IMR-90 (cell line): ENCODE results near the gene VPS35L. TPM values are rescaled to one million over a fixed set of nuclear protein-coding genes. Genes with fewer than 3 reads are reported as not detected.

Experiments
- ATAC-seq: fragments of 200-7000 bp; cut with Tn5 transposase; 2 replicates; pipeline ENCODE4 v1.9.1; 2020; ENCODE audit warnings: low read depth, mild to moderate bottlenecking, moderate library complexity
- BruUV-seq: library from RNA; stranded (reverse); fragments of 400-500 nt; replicated peaks from 2 replicates; lab custom pipeline; 2021; lab: Mats Ljungman, UMichigan
- CTCF ChIA-PET: fragments of 300-600 bp; formaldehyde crosslinking; extraction: SDS; loops from one replicate; lab custom pipeline; 2021; ENCODE audit warnings: antibody characterized with exemption; lab: Yijun Ruan, JAX
- POLR2A ChIA-PET: fragments of 300-600 bp; sonication (Branson Sonifier 250); formaldehyde crosslinking; loops from one replicate; lab custom pipeline; 2022; ENCODE audit warnings: antibody characterized with exemption; ENCODE audit not compliant: unreplicated experiment; lab: Charles Lee
- DNase-seq: peaks from one replicate; pipeline ENCODE4 v3.0.0; 2013
- H2AFZ ChIP-seq: replicated peaks from 2 replicates; pipeline ENCODE3; 2013; ENCODE audit warnings: low read length, mild to moderate bottlenecking; ENCODE audit not compliant: poor library complexity
- H2AK5ac ChIP-seq: 2 replicates; pipeline ENCODE4 v1.6.1; 2013; ENCODE audit warnings: low read depth, low read length, inconsistent platforms
- H2AK9ac ChIP-seq: replicated peaks from 2 replicates; pipeline ENCODE3; 2013; ENCODE audit warnings: mild to moderate bottlenecking, low read depth, low read length, moderate library complexity; ENCODE audit not compliant: poor library complexity
- H2BK120ac ChIP-seq: 2 replicates; pipeline ENCODE4 v1.6.1; 2013; ENCODE audit warnings: low read depth, low read length, inconsistent platforms
- H2BK15ac ChIP-seq: 3 replicates; pipeline ENCODE4 v1.6.1; 2013; ENCODE audit warnings: low read depth, low read length, inconsistent platforms
- H2BK20ac ChIP-seq: 2 replicates; pipeline ENCODE4 v1.6.1; 2013; ENCODE audit warnings: low read depth, mild to moderate bottlenecking, inconsistent platforms, low read length, moderate library complexity
- H2BK5ac ChIP-seq: 2 replicates; pipeline ENCODE4 v1.6.1; 2013; ENCODE audit warnings: mild to moderate bottlenecking, low read depth, low read length, inconsistent platforms; ENCODE audit not compliant: poor library complexity, severe bottlenecking
- H3K14ac ChIP-seq: replicated peaks from 2 replicates; pipeline ENCODE4 v1.6.1; 2013; ENCODE audit warnings: low read depth, low read length, inconsistent platforms
- H3K18ac ChIP-seq: 2 replicates; pipeline ENCODE4 v1.6.1; 2013; ENCODE audit warnings: low read depth, low read length, control low read depth
- H3K23ac ChIP-seq: 2 replicates; pipeline ENCODE4 v1.6.1; 2013; ENCODE audit warnings: low read depth, low read length, inconsistent platforms
- H3K27ac ChIP-seq: 2 replicates; pipeline ENCODE4 v1.5.1; 2013; ENCODE audit warnings: mild to moderate bottlenecking, control low read depth, low read length; ENCODE audit not compliant: insufficient read depth
- H3K27me3 ChIP-seq: 2 replicates; pipeline ENCODE4 v1.6.1; 2013; ENCODE audit warnings: low read length; ENCODE audit not compliant: control insufficient read depth, insufficient read depth
- H3K36me3 ChIP-seq: 2 replicates; pipeline ENCODE4 v1.6.1; 2013; ENCODE audit warnings: low read length, mixed read lengths; ENCODE audit not compliant: control insufficient read depth, insufficient read depth
- H3K4ac ChIP-seq: 2 replicates; pipeline ENCODE4 v1.6.1; 2013; ENCODE audit warnings: low read depth, low read length, inconsistent platforms
- H3K4me1 ChIP-seq: 2 replicates; pipeline ENCODE4 v1.6.1; 2013; ENCODE audit warnings: low read length, mixed read lengths; ENCODE audit not compliant: control insufficient read depth, insufficient read depth
- H3K4me2 ChIP-seq: 2 replicates; pipeline ENCODE4 v1.6.1; 2013; ENCODE audit warnings: low read depth, mild to moderate bottlenecking, control low read depth, low read length, moderate library complexity
- H3K4me3 ChIP-seq: 2 replicates; pipeline ENCODE4 v1.5.1; 2013; ENCODE audit warnings: low read depth, mild to moderate bottlenecking, control low read depth, low read length, moderate library complexity; ENCODE audit not compliant: insufficient read depth
- H3K56ac ChIP-seq: 2 replicates; pipeline ENCODE4 v1.6.1; 2013; ENCODE audit warnings: low read length, inconsistent platforms; ENCODE audit not compliant: insufficient read depth; ENCODE audit errors: extremely low read depth
- H3K79me1 ChIP-seq, 2 experiments: 2 replicates each; pipeline ENCODE4 v1.6.1; 2013; ENCODE audit warnings: low read length in 2 of 2, inconsistent platforms in 1 of 2, low read depth in 1 of 2
- H3K9ac ChIP-seq: 2 replicates; pipeline ENCODE4 v1.6.1; 2013; ENCODE audit warnings: low read depth, low read length, control low read depth
- H3K9me1 ChIP-seq: 2 replicates; pipeline ENCODE4 v1.6.1; 2013; ENCODE audit warnings: low read length, inconsistent platforms; ENCODE audit not compliant: insufficient read depth
- H3K9me3 ChIP-seq: 2 replicates; pipeline ENCODE4 v1.6.1; 2013; ENCODE audit warnings: low read length; ENCODE audit not compliant: control insufficient read depth, insufficient read depth
- H4K20me1 ChIP-seq: 2 replicates; pipeline ENCODE4 v1.6.1; 2013; ENCODE audit warnings: low read length, inconsistent platforms; ENCODE audit not compliant: insufficient read depth
- H4K5ac ChIP-seq: 2 replicates; pipeline ENCODE4 v1.6.1; 2013; ENCODE audit warnings: mild to moderate bottlenecking, low read depth, low read length, control low read depth
- H4K8ac ChIP-seq, 2 experiments: 2 replicates each; pipeline ENCODE4 v1.6.1; 2013; ENCODE audit warnings: low read depth in 2 of 2, low read length in 2 of 2, control low read depth in 1 of 2, inconsistent platforms in 1 of 2
- H4K91ac ChIP-seq: 2 replicates; pipeline ENCODE4 v1.6.1; 2013; ENCODE audit warnings: low read depth, low read length, inconsistent platforms; ENCODE audit not compliant: insufficient read depth
- POLR2A ChIP-seq: IDR thresholded peaks from 2 replicates; pipeline ENCODE4 v1.6.1; 2012; ENCODE audit warnings: mild to moderate bottlenecking, low read depth, low read length
- RFX5 ChIP-seq: IDR thresholded peaks from 2 replicates; pipeline ENCODE4 v1.8.0; 2012; ENCODE audit warnings: low read depth, mild to moderate bottlenecking, low read length, moderate library complexity
- WGBS, 2 experiments: methylation state at CpG; one replicate each; pipeline versions ENCODE4 v1.1.5 to v1.1.7; 2013; ENCODE audit warnings: missing lambda C conversion rate in 2 of 2; ENCODE audit not compliant: insufficient read length in 1 of 2; ENCODE audit errors: extremely low coverage in 2 of 2; 5-methylcytosine and 5-hydroxymethylcytosine counted together
- dilution Hi-C: fragments of 300-500 bp; cut with HindIII; formaldehyde crosslinking; loops from one replicate; pipeline ENCODE4 v1.14.3; 2018; ENCODE audit warnings: low sequenced_read_pairs; ENCODE audit not compliant: unreplicated experiment
- in situ Hi-C: fragments of 300-500 bp; cut with MboI; formaldehyde crosslinking; loops from 3 replicates; pipeline ENCODE4 v1.14.3; 2019; ENCODE audit warnings: low sequenced_read_pairs, inconsistent platforms, mixed read lengths
- intact Hi-C: fragments of 100-400 bp; cut with micrococcal nuclease; formaldehyde crosslinking; loops from 2 replicates; pipeline ENCODE4 v1.10.0; 2022
- polyA plus RNA-seq, 3 experiments: library from polyadenylated mRNA; depleted of rRNA; stranded (reverse); fragments of >200 nt; gene quantifications; 2 replicates each; pipeline ENCODE4 v1.2.3, GENCODE V29; 2012; ENCODE audit warnings: low replicate concordance in 1 of 3
- total RNA-seq: library from RNA; depleted of rRNA; stranded (reverse); fragments of >200 nt; gene quantifications from 2 replicates; pipeline ENCODE4 v1.2.3, GENCODE V29; 2012

The VPS35L gene
- total and polyA plus RNA-seq, 2 of the 4 experiments (the other 2 are of a cell fraction) = 28.0 to 40.1 TPM

DNA sequence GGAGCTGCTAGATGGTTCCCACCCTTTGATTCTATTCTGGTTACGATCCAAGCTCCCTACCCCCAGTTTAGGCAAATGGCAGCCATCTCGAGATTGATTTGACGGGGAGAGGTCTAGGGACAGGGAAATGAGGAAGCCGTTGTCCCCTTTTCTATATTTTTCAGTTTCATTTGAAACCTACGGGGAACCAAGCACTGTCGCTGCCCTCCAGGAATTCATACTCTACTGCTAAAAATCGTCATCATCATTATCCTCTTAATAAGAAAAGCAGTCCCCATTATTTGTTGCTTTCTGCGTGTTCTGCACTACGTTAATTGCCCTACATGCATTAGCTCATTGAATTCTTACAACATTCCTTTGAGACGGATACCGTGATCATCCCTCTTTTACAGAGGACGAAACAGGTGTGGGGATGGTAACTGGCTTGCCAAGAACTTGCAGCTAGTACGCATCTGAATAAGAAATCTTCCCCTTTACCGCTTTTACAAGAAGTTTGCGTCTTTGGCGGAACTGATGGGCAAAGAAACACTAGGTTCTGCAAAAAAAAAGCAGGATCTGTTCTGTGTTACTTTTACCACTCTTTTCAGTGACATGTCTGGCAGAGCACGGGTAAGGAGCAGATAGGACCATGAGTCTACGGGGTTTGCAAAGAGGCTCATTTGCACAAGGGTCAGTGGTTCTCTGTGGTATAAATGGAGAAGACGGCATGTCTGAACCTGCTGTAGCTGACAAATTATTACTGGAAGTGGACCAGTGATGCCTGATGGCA lies 30.7 kb upstream of the VPS35L start:
- no peak overlapping the region for H2BK20ac ChIP-seq
- H3K18ac ChIP-seq = no peak overlapping the region
- no peak overlapping the region; the same call in 1 of the 2 replicates for H4K91ac ChIP-seq
- intact Hi-C loops (loop anchor here (5.0 kb wide), 2 partner anchors 412 to 437 kb away; partner anchors contain the start of gene ITPRIPL2), dilution Hi-C loops (no loop called here), in situ Hi-C loops (no loop called here)
- BruUV-seq = no TSS peak
- no peak overlapping the region for H2BK5ac ChIP-seq
- H2AK5ac ChIP-seq = no peak overlapping the region
- peak overlapping the region; percentile 27 to 55; a peak in 3 of 4 replicates for H4K8ac ChIP-seq
- no peaks in the 10 kb centered on the region for H3K9me3 ChIP-seq
- peak overlapping the region; percentile 86 for H3K4me3 ChIP-seq
- TF ChIP-seq POLR2A = no peak
- TF ChIP-seq RFX5 = no peak
- no peak overlapping the region for H2BK15ac ChIP-seq
- peak overlapping the region; percentile 23; the same call in 1 of the 2 replicates for H4K5ac ChIP-seq
- 23% methylated on average over 4 of the region's 19 CpGs; no CpG with 5 or more reads in 1 of the 2 experiments for WGBS, 2 experiments
- ATAC-seq = no peak
- peaks cover 3% of the 10 kb centered on the region for H3K9me1 ChIP-seq
- H3K9ac ChIP-seq = peak overlapping the region; percentile 76
- DNase-seq = peak; percentile 2
- ChIA-PET CTCF (no interaction called here), POLR2A (no interaction called here)
- peaks cover 3% of the 10 kb centered on the region; the same call in 1 of the 2 replicates for H3K36me3 ChIP-seq
- no peaks in the 10 kb centered on the region for H3K27me3 ChIP-seq
- H3K4me1 ChIP-seq = peaks cover 3% of the 10 kb centered on the region; the same call in 1 of the 2 replicates
- 0 out of 2 replicates have a peak overlapping the region, but pooled peaks have one; percentile 39 for H3K56ac ChIP-seq
- peak overlapping the region; percentile 99 for H2AFZ ChIP-seq
- H3K4me2 ChIP-seq = peak overlapping the region; percentile 78
- peak overlapping the region; percentile 57 for H3K14ac ChIP-seq
- no peaks in the 10 kb centered on the region for H4K20me1 ChIP-seq
- peak overlapping the region; percentile 98 for H2AK9ac ChIP-seq
- peaks cover 23 to 50% of the 10 kb centered on the region in 2 experiments for H3K79me1 ChIP-seq
- H3K23ac ChIP-seq = peak overlapping the region; percentile 80
- H3K4ac ChIP-seq = no peak overlapping the region
- no peak overlapping the region for H2BK120ac ChIP-seq
- peak overlapping the region; percentile 1; the same call in 1 of the 2 replicates for H3K27ac ChIP-seq
